ENCODE results near the gene EIF4G1. TPM values are rescaled to one million over a fixed set of nuclear protein-coding genes. Genes with fewer than 3 reads are reported as not detected.

EIF4G1 gene
- total RNA-seq, 1 experiment from 2014 or later = 532 TPM

- Histone ChIP-seq H2BK5ac (ENCODE audit: insufficient read length, low read length) (no peak overlapping the region), H2BK15ac (ENCODE audit: low read depth, low read length) (no peak overlapping the region), H3K4me1 (ENCODE audit: insufficient read depth, low read length) (no peaks in the 10 kb centered on the region), H4K20me1 (ENCODE audit: control insufficient read depth, insufficient read depth, insufficient read length) (no peaks in the 10 kb centered on the region), H3K23ac (ENCODE audit: insufficient read length, low read depth, low read length) (no peak overlapping the region), H4K5ac (ENCODE audit: insufficient read length, low read depth, low read length) (no peak overlapping the region), H2BK12ac (ENCODE audit: insufficient read length, low read depth, low read length) (no peak overlapping the region), H3K4ac (ENCODE audit: low read depth, low read length) (no peak overlapping the region), H3K9ac (ENCODE audit: extremely low read depth, insufficient read length, low read length) (no peak overlapping the region), H3K27ac (ENCODE audit: insufficient read length, low read depth, low read length) (no peak overlapping the region), H4K91ac (ENCODE audit: insufficient read length, low read depth, low read length) (no peak overlapping the region), H3K18ac (ENCODE audit: insufficient read length, low read depth, low read length) (no peak overlapping the region), H2AK5ac (ENCODE audit: insufficient read length, low read length) (no peak overlapping the region), H3K23me2 (ENCODE audit: insufficient read length, low read depth, low read length, poor library complexity, severe bottlenecking) (no peaks in the 10 kb centered on the region), H3K9me3 (ENCODE audit: control insufficient read depth, low read depth, low read length) (no peaks in the 10 kb centered on the region), H3K79me2 (ENCODE audit: insufficient read depth, low read length) (no peaks in the 10 kb centered on the region), H3T11ph (ENCODE audit: low read length) (no peak overlapping the region), H2AFZ (ENCODE audit: low read length) (no peak overlapping the region), H3K14ac (ENCODE audit: insufficient read depth, low read length) (no peak overlapping the region), H3K27me3 (ENCODE audit: insufficient read depth, low read length) (no peaks in the 10 kb centered on the region), H3K79me1 (ENCODE audit: insufficient read depth, low read depth, low read length, poor library complexity, severe bottlenecking) (no peaks in the 10 kb centered on the region), H2BK20ac (ENCODE audit: low read depth, low read length, poor library complexity, severe bottlenecking) (no peak overlapping the region), H3K56ac (ENCODE audit: insufficient read length, low read depth, low read length) (no peak overlapping the region), H3K4me2 (ENCODE audit: insufficient read depth, insufficient read length, low read length) (no peak overlapping the region), H2BK120ac (ENCODE audit: low read depth, low read length, poor library complexity, severe bottlenecking) (no peak overlapping the region), H4K8ac (replicated peaks; ENCODE audit: insufficient read length, low read depth, low read length) (no peak overlapping the region)
- H3K27me3 Mint-ChIP-seq (ENCODE audit: low read depth) = no peaks in the 10 kb centered on the region; the same call in 1 of the 2 replicates
- no CpG with 5 or more reads among the region's 11 CpGs for WGBS (ENCODE audit: extremely low coverage, insufficient read length, low lambda C conversion rate)
- H3K27ac Mint-ChIP-seq = no peak overlapping the region
- H3K9me3 Mint-ChIP-seq = no peaks in the 10 kb centered on the region; a peak in 1 of 5 replicates
- DNase-seq = no peak
- peaks cover 18 to 52% (median 47%) of the 10 kb centered on the region in 3 experiments; a peak in 6 of 7 replicates for H3K36me3 Mint-ChIP-seq (ENCODE audit: insufficient read depth in 1 of 3, low read depth in 3 of 3)
- TF ChIP-seq CTCF (conservative IDR thresholded peaks at IDR 0.05) = no peak
- peaks cover 7 to 16% of the 10 kb centered on the region in 2 experiments for H3K4me1 Mint-ChIP-seq
- no peak overlapping the region; a peak in 1 of 5 replicates for H3K4me3 Mint-ChIP-seq
These were observed 38.6 kb downstream of the EIF4G1 start for GRCh38 chr3:184352897-184353545.
